Measurements from ENCODE around the gene IPO11. TPM values are rescaled to one million over a fixed set of nuclear protein-coding genes. Genes with fewer than 3 reads are reported as not detected.

Gene IPO11
- total RNA-seq, 1 experiment from 2014 or later, result 16.1 TPM

DNA sequence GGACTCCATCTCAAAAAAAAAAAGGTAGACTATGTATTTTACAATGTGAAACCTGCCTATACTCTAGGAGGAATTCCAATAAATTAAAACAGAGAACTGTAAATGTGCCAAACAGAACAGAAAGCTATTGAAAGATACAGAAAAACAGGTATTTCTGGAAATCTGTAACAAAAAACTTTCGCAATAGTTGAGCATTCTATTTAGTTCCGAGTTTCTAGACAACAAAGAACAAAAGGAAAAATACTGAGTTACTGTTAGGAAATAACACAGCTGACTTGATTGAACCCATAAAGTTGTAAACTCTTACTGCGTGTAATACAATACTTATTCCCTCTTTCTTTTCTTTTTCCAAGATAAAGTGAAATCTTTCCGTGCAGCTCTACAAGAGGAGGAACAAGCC is 27.4 kb upstream of the IPO11 start:
- peak overlapping the region; percentile 65 for H3K4me2 ChIP-seq (ENCODE audit: low read length)
- H3K4me3 ChIP-seq (ENCODE audit: low read length), result no peak overlapping the region; the same call in 1 of the 2 replicates
- H3K27ac ChIP-seq (ENCODE audit: low read length), result peak overlapping the region; percentile 82
- DNase-seq (peak; percentile 85), ATAC-seq (peak; percentile 27)
- H3F3A ChIP-seq (ENCODE audit: low read length, unreplicated experiment), result no peaks in the 10 kb centered on the region
- H3K4me1 ChIP-seq (ENCODE audit: insufficient read depth, low read length), result peaks cover 31% of the 10 kb centered on the region
- H3K27me3 ChIP-seq (ENCODE audit: low read length), result no peaks in the 10 kb centered on the region
- ChIA-PET CTCF (no interaction called here), POLR2A (ENCODE audit: unreplicated experiment) (interaction anchor here (1.2 kb wide), 1 partner anchor 19 kb away, joined by 9 read pairs; the partner anchor contains the start of gene DIMT1)
- H4K20me1 ChIP-seq (ENCODE audit: low read length), result no peaks in the 10 kb centered on the region
- no peaks in the 10 kb centered on the region for H3K79me2 ChIP-seq (ENCODE audit: low read length)
- H3K36me3 ChIP-seq (ENCODE audit: low read depth, low read length), result peaks cover 40% of the 10 kb centered on the region
- intact Hi-C loops (cut with micrococcal nuclease), result no loop called here
- H2AFZ ChIP-seq (ENCODE audit: low read length), result no peak overlapping the region
- H3K9me3 ChIP-seq (ENCODE audit: low read length), result no peaks in the 10 kb centered on the region
- no TSS peak for BruUV-seq (replicated peaks)
- TF ChIP-seq, protein P1, sequence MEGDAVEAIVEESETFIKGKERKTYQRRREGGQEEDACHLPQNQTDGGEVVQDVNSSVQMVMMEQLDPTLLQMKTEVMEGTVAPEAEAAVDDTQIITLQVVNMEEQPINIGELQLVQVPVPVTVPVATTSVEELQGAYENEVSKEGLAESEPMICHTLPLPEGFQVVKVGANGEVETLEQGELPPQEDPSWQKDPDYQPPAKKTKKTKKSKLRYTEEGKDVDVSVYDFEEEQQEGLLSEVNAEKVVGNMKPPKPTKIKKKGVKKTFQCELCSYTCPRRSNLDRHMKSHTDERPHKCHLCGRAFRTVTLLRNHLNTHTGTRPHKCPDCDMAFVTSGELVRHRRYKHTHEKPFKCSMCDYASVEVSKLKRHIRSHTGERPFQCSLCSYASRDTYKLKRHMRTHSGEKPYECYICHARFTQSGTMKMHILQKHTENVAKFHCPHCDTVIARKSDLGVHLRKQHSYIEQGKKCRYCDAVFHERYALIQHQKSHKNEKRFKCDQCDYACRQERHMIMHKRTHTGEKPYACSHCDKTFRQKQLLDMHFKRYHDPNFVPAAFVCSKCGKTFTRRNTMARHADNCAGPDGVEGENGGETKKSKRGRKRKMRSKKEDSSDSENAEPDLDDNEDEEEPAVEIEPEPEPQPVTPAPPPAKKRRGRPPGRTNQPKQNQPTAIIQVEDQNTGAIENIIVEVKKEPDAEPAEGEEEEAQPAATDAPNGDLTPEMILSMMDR (conservative IDR thresholded peaks at IDR 0.05; ENCODE audit: low read depth, low read length), result no peak
- TF ChIP-seq EZH2 (IDR thresholded peaks at IDR 0.05; ENCODE audit: low read length, unreplicated experiment), result no peak
- no peak for TF ChIP-seq EZH2phosphoT487 (IDR thresholded peaks at IDR 0.05; ENCODE audit: borderline replicate concordance, low read length)
- H3K9ac ChIP-seq (ENCODE audit: low read length), result peak overlapping the region; percentile 23
- H3K9me2 ChIP-seq (replicated peaks; ENCODE audit: low read length), result no peaks in the 10 kb centered on the region

DNA sequence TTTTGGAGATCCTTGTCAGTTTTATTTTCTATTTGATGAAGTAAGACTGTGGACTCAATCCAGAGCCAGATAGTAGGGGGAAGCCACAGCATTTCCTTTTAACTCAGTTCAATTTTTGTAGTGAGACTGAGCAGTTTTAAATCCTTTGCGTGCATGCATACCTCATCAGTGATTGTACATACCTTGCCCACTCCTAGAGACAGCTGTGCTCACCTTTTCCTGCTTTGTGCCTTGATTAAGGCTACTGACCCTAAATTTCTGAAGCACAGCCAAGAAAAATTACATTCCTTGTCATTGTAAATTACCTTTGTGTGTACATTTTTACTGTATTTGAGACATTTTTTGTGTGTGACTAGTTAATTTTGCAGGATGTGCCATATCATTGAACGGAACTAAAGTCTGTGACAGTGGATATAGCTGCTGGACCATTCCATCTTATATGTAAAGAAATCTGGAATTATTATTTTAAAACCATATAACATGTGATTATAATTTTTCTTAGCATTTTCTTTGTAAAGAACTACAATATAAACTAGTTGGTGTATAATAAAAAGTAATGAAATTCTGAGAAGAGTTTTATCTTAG is 26.7 kb upstream of the IPO11 start:
- H3K36me3 ChIP-seq (ENCODE audit: low read depth, low read length), result peaks cover 47% of the 10 kb centered on the region
- peak; percentile 87 for ATAC-seq
- BruUV-seq (replicated peaks), result no TSS peak
- H3K27ac ChIP-seq (ENCODE audit: low read length), result peak overlapping the region; percentile 82
- H3K4me3 ChIP-seq (ENCODE audit: low read length), result no peak overlapping the region
- H3K4me1 ChIP-seq (ENCODE audit: insufficient read depth, low read length), result peaks cover 31% of the 10 kb centered on the region
- no peak overlapping the region for H2AFZ ChIP-seq (ENCODE audit: low read length)
- intact Hi-C loops (cut with micrococcal nuclease), result no loop called here
- H4K20me1 ChIP-seq (ENCODE audit: low read length), result no peaks in the 10 kb centered on the region
- H3K9ac ChIP-seq (ENCODE audit: low read length), result peak overlapping the region; percentile 23
- H3K9me2 ChIP-seq (replicated peaks; ENCODE audit: low read length), result no peaks in the 10 kb centered on the region
- no peaks in the 10 kb centered on the region for H3K27me3 ChIP-seq (ENCODE audit: low read length)
- CTCF ChIA-PET, result no interaction called here
- POLR2A ChIA-PET (ENCODE audit: unreplicated experiment), result interaction anchor here (1.2 kb wide), 1 partner anchor 18 kb away, joined by 9 read pairs; the partner anchor contains the start of gene DIMT1
- no peak for TF ChIP-seq EZH2phosphoT487 (IDR thresholded peaks at IDR 0.05; ENCODE audit: borderline replicate concordance, low read length)
- TF ChIP-seq EZH2 (IDR thresholded peaks at IDR 0.05; ENCODE audit: low read length, unreplicated experiment), result no peak
- TF ChIP-seq, protein P1 (conservative IDR thresholded peaks at IDR 0.05; ENCODE audit: low read depth, low read length), result no peak
- H3F3A ChIP-seq (ENCODE audit: low read length, unreplicated experiment), result no peaks in the 10 kb centered on the region
- no peaks in the 10 kb centered on the region for H3K79me2 ChIP-seq (ENCODE audit: low read length)
- peak overlapping the region; percentile 65 for H3K4me2 ChIP-seq (ENCODE audit: low read length)
- no peaks in the 10 kb centered on the region for H3K9me3 ChIP-seq (ENCODE audit: low read length)
- peak; percentile 78 for DNase-seq

DNA sequence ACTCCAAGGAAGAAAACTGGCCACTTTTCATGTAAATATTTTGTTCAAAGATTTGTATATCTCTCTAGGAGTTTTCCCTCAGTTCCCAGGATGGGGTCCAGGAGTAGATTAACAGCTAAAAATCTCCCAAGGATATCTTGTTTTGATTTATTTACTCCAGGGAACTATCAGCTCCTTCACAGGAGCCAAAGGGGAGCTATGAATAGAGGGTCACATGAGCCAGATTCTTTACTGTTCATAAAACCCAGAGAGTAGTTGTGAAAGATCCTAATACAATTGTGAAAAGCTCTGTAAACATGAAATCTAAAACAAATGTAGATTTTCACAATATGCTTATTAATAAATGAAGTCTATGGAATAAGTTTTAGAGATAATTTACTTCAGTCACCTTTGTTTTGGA is 25.7 kb upstream of the IPO11 start:
- no TSS peak for BruUV-seq (replicated peaks)
- H2AFZ ChIP-seq (ENCODE audit: low read length), result no peak overlapping the region
- no peak overlapping the region for H3K9ac ChIP-seq (ENCODE audit: low read length)
- H3K27me3 ChIP-seq (ENCODE audit: low read length), result no peaks in the 10 kb centered on the region
- no peaks in the 10 kb centered on the region for H3K9me3 ChIP-seq (ENCODE audit: low read length)
- no peaks in the 10 kb centered on the region for H3K79me2 ChIP-seq (ENCODE audit: low read length)
- no peak overlapping the region for H3K4me2 ChIP-seq (ENCODE audit: low read length)
- intact Hi-C loops (cut with micrococcal nuclease), result no loop called here
- H3K9me2 ChIP-seq (replicated peaks; ENCODE audit: low read length), result no peaks in the 10 kb centered on the region
- H4K20me1 ChIP-seq (ENCODE audit: low read length), result no peaks in the 10 kb centered on the region
- peaks cover 31% of the 10 kb centered on the region for H3K4me1 ChIP-seq (ENCODE audit: insufficient read depth, low read length)
- no peak for ATAC-seq
- no peak overlapping the region for H3K27ac ChIP-seq (ENCODE audit: low read length)
- no peak for DNase-seq
- no peaks in the 10 kb centered on the region for H3F3A ChIP-seq (ENCODE audit: low read length, unreplicated experiment)
- ChIA-PET POLR2A (ENCODE audit: unreplicated experiment) (no interaction called here), CTCF (no interaction called here)
- H3K4me3 ChIP-seq (ENCODE audit: low read length), result no peak overlapping the region
- H3K36me3 ChIP-seq (ENCODE audit: low read depth, low read length), result peaks cover 54% of the 10 kb centered on the region
- TF ChIP-seq EZH2phosphoT487 (IDR thresholded peaks at IDR 0.05; ENCODE audit: borderline replicate concordance, low read length) (no peak), EZH2 (IDR thresholded peaks at IDR 0.05; ENCODE audit: low read length, unreplicated experiment) (no peak)
- TF ChIP-seq, protein P1 (conservative IDR thresholded peaks at IDR 0.05; ENCODE audit: low read depth, low read length), result no peak
